ENCODE measurements around the gene ARHGAP15. TPM values are rescaled to one million over a fixed set of nuclear protein-coding genes. Genes with fewer than 3 reads are reported as not detected.

Gene ARHGAP15
- total RNA-seq, 1 experiment from 2014 or later: 0.41 TPM

DNA sequence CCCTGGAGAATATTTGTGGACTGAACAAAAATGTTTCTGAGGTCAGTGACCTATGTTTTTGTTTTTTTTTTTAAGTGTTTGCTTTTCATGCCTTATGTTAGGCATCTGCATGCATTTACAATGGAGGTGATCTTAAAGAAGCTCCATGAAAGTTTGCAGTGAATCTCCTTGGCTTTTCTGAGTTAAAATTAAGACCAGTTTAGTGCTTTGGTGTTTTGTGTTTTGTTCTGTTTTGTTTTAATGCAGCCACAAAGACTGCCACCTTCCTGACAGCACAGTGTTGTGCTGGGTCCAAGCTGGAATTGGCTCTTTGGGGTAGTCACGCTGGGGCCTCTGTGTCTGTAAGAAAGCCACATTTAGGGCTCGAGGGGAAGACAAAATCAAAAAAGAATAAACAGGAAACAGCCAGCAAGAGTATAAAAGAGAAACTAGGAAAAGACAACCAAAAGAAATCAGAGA is 396.2 kb downstream of the ARHGAP15 start:
- Histone ChIP-seq H3K27ac (ENCODE audit: low read length) (no peak overlapping the region), H3K4me1 (ENCODE audit: control insufficient read depth, insufficient read depth, low read length) (no peaks in the 10 kb centered on the region), H3K9me3 (ENCODE audit: control insufficient read depth, insufficient read depth, low read depth, low read length) (no peaks in the 10 kb centered on the region), H3K27me3 (ENCODE audit: control insufficient read depth, insufficient read depth, low read length) (no peaks in the 10 kb centered on the region), H3K36me3 (ENCODE audit: control insufficient read depth, insufficient read depth, low read length) (no peaks in the 10 kb centered on the region), H3K4me3 (ENCODE audit: low read depth in 2 of 2, low read length in 2 of 2) (no peak overlapping the region)
- ChIA-PET CTCF (no interaction called here), POLR2A (no interaction called here)
- no peak for DNase-seq (ENCODE audit: low read depth, low spot score)
- TF ChIP-seq, protein P1, sequence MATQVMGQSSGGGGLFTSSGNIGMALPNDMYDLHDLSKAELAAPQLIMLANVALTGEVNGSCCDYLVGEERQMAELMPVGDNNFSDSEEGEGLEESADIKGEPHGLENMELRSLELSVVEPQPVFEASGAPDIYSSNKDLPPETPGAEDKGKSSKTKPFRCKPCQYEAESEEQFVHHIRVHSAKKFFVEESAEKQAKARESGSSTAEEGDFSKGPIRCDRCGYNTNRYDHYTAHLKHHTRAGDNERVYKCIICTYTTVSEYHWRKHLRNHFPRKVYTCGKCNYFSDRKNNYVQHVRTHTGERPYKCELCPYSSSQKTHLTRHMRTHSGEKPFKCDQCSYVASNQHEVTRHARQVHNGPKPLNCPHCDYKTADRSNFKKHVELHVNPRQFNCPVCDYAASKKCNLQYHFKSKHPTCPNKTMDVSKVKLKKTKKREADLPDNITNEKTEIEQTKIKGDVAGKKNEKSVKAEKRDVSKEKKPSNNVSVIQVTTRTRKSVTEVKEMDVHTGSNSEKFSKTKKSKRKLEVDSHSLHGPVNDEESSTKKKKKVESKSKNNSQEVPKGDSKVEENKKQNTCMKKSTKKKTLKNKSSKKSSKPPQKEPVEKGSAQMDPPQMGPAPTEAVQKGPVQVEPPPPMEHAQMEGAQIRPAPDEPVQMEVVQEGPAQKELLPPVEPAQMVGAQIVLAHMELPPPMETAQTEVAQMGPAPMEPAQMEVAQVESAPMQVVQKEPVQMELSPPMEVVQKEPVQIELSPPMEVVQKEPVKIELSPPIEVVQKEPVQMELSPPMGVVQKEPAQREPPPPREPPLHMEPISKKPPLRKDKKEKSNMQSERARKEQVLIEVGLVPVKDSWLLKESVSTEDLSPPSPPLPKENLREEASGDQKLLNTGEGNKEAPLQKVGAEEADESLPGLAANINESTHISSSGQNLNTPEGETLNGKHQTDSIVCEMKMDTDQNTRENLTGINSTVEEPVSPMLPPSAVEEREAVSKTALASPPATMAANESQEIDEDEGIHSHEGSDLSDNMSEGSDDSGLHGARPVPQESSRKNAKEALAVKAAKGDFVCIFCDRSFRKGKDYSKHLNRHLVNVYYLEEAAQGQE (IDR thresholded peaks at IDR 0.05; ENCODE audit: insufficient read depth in 1 of 2, low read depth in 2 of 2, low read length in 1 of 2): no peak
- TF ChIP-seq POLR2AphosphoS5 (IDR thresholded peaks at IDR 0.05; ENCODE audit: low read depth, low read length) (no peak), TCF7L2 (IDR thresholded peaks at IDR 0.05; ENCODE audit: low read depth, low read length) (no peak), SIN3A (IDR thresholded peaks at IDR 0.05; ENCODE audit: borderline replicate concordance, insufficient read depth, low read depth, low read length) (no peak)
- TF ChIP-seq, protein P2, sequence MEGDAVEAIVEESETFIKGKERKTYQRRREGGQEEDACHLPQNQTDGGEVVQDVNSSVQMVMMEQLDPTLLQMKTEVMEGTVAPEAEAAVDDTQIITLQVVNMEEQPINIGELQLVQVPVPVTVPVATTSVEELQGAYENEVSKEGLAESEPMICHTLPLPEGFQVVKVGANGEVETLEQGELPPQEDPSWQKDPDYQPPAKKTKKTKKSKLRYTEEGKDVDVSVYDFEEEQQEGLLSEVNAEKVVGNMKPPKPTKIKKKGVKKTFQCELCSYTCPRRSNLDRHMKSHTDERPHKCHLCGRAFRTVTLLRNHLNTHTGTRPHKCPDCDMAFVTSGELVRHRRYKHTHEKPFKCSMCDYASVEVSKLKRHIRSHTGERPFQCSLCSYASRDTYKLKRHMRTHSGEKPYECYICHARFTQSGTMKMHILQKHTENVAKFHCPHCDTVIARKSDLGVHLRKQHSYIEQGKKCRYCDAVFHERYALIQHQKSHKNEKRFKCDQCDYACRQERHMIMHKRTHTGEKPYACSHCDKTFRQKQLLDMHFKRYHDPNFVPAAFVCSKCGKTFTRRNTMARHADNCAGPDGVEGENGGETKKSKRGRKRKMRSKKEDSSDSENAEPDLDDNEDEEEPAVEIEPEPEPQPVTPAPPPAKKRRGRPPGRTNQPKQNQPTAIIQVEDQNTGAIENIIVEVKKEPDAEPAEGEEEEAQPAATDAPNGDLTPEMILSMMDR (IDR thresholded peaks at IDR 0.05): no peak
- BruUV-seq (replicated peaks): no TSS peak
- intact Hi-C loops (cut with micrococcal nuclease; ENCODE audit: unreplicated experiment) (no loop called here), in situ Hi-C loops (cut with HindIII; ENCODE audit: low pct_unique_long_range_greater_than_20kb, low sequenced_read_pairs) (no loop called here)
- no peak for ATAC-seq

DNA sequence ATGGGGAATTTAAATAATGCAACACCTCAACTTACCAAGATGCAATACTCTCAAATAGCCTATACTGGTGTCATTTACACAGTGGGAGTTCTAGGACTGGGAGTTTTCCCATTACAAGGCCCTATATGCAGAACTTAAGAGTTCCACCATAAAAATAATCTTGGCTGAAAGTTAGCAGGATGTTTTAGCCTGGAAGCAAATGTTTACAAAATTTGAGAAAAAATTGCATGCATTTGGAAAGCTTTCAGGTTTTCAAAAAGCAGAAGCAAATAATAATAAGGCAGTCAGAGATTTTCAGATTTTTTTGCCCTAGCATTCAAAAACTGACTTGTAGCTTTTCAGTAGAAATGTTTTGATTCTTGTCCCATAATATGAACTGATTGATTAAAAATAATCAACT is 397.3 kb downstream of the ARHGAP15 start:
- H3K27ac ChIP-seq (ENCODE audit: low read length): no peak overlapping the region
- ATAC-seq: no peak
- no peaks in the 10 kb centered on the region for H3K27me3 ChIP-seq (ENCODE audit: control insufficient read depth, insufficient read depth, low read length)
- H3K4me1 ChIP-seq (ENCODE audit: control insufficient read depth, insufficient read depth, low read length): no peaks in the 10 kb centered on the region
- DNase-seq (ENCODE audit: low read depth, low spot score): no peak
- POLR2A ChIA-PET: interaction anchor here (0.6 kb wide), 1 partner anchor 426 kb away, joined by 3 read pairs; no protein-coding TSS in a partner anchor
- H3K4me3 ChIP-seq (ENCODE audit: low read depth in 2 of 2, low read length in 2 of 2): no peak overlapping the region
- intact Hi-C loops (cut with micrococcal nuclease; ENCODE audit: unreplicated experiment) (no loop called here), in situ Hi-C loops (cut with HindIII; ENCODE audit: low pct_unique_long_range_greater_than_20kb, low sequenced_read_pairs) (no loop called here)
- TF ChIP-seq, protein P2 (IDR thresholded peaks at IDR 0.05): no peak
- TF ChIP-seq, protein P1 (IDR thresholded peaks at IDR 0.05; ENCODE audit: insufficient read depth in 1 of 2, low read depth in 2 of 2, low read length in 1 of 2): no peak
- no peak for TF ChIP-seq POLR2AphosphoS5 (IDR thresholded peaks at IDR 0.05; ENCODE audit: low read depth, low read length)
- TF ChIP-seq TCF7L2 (IDR thresholded peaks at IDR 0.05; ENCODE audit: low read depth, low read length): no peak
- TF ChIP-seq SIN3A (IDR thresholded peaks at IDR 0.05; ENCODE audit: borderline replicate concordance, insufficient read depth, low read depth, low read length): no peak
- no TSS peak for BruUV-seq (replicated peaks)
- H3K9me3 ChIP-seq (ENCODE audit: control insufficient read depth, insufficient read depth, low read depth, low read length): no peaks in the 10 kb centered on the region
- no peaks in the 10 kb centered on the region for H3K36me3 ChIP-seq (ENCODE audit: control insufficient read depth, insufficient read depth, low read length)
- CTCF ChIA-PET: no interaction called here
